ENCODE data around the gene TNFRSF13B.

TNFRSF13B gene

DNA sequence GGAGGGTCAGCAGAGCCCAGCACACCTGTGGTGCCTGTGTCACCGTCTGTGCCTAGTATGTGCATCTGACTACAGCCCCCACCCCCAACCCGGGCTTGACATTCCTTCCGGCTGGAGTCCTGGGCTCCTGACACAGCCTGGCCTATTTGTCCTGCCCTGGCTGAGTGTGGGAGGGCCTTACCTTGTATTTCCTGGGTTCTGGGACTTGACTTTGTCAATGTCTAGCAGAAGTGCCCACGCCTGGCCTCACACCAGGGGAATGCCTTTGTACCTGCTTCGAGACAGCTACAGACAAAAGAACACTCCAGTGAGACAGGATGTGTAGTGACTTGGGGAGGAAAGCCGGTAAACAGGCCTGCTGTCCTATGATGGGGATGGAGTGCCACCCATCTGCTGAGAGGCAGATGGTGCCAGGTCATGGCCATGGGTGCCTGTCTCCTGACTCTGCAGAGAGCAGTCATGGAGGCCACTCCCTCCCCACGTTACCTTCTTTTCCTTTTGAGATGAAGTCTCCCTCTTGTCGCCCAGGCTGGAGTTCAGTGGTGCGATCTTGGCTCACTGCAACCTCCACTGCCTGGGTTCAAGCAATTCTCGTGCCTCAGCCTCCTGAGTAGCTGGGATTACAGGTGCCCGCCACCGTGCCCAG is 42.8 kb downstream of the TNFRSF13B start:
- TF ChIP-seq, protein P1, sequence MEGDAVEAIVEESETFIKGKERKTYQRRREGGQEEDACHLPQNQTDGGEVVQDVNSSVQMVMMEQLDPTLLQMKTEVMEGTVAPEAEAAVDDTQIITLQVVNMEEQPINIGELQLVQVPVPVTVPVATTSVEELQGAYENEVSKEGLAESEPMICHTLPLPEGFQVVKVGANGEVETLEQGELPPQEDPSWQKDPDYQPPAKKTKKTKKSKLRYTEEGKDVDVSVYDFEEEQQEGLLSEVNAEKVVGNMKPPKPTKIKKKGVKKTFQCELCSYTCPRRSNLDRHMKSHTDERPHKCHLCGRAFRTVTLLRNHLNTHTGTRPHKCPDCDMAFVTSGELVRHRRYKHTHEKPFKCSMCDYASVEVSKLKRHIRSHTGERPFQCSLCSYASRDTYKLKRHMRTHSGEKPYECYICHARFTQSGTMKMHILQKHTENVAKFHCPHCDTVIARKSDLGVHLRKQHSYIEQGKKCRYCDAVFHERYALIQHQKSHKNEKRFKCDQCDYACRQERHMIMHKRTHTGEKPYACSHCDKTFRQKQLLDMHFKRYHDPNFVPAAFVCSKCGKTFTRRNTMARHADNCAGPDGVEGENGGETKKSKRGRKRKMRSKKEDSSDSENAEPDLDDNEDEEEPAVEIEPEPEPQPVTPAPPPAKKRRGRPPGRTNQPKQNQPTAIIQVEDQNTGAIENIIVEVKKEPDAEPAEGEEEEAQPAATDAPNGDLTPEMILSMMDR (IDR thresholded peaks at IDR 0.05; ENCODE audit: low read depth, low read length, missing control alignments) = no peak
- DNase-seq (ENCODE audit: low read depth) = no peak
- H3K4me3 ChIP-seq (ENCODE audit: low read depth, low read length) = no peak overlapping the region

GRCh38 chr17:16928406-16929034 is 43.4 kb downstream of the TNFRSF13B start:
- DNase-seq (ENCODE audit: low read depth) = no peak
- no peak overlapping the region for H3K4me3 ChIP-seq (ENCODE audit: low read depth, low read length)
- TF ChIP-seq, protein P1 (IDR thresholded peaks at IDR 0.05; ENCODE audit: low read depth, low read length, missing control alignments) = no peak

GRCh38 chr17:16927641-16928321 is 44.1 kb downstream of the TNFRSF13B start:
- H3K4me3 ChIP-seq (ENCODE audit: low read depth, low read length) = no peak overlapping the region
- TF ChIP-seq, protein P1 (IDR thresholded peaks at IDR 0.05; ENCODE audit: low read depth, low read length, missing control alignments) = no peak
- no peak for DNase-seq (ENCODE audit: low read depth)

- TF ChIP-seq, protein P1 (IDR thresholded peaks at IDR 0.05; ENCODE audit: low read depth, low read length, missing control alignments) = no peak
- DNase-seq (ENCODE audit: low read depth) = no peak
- no peak overlapping the region for H3K4me3 ChIP-seq (ENCODE audit: low read depth, low read length)
These were observed 45.1 kb downstream of the TNFRSF13B start for GRCh38 chr17:16926571-16927451.

DNA sequence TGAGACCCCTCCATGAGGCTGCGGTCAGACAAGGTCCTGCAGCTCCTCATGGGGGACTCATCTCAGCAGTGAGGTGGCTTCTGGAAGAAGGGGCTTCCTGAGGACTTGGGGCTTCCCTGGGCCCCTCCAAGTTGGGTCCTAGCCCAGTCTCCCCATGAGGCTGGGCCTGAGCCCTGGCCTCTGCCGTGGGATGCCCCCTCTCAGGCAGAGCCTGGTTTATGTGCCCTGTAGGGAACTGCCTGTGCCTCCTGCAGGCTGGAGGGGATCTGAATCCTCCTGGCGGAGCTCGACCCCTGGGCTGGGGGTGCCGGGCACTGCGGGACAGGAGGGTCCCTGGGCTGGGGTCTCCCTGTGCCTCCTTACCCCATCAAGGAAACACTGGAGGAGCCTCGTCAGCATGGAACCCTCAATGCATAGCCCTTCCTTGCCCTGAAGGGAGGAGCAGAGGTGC is 45.8 kb downstream of the TNFRSF13B start:
- no peak overlapping the region for H3K4me3 ChIP-seq (ENCODE audit: low read depth, low read length)
- TF ChIP-seq, protein P1 (IDR thresholded peaks at IDR 0.05; ENCODE audit: low read depth, low read length, missing control alignments) = no peak
- DNase-seq (ENCODE audit: low read depth) = no peak

DNA sequence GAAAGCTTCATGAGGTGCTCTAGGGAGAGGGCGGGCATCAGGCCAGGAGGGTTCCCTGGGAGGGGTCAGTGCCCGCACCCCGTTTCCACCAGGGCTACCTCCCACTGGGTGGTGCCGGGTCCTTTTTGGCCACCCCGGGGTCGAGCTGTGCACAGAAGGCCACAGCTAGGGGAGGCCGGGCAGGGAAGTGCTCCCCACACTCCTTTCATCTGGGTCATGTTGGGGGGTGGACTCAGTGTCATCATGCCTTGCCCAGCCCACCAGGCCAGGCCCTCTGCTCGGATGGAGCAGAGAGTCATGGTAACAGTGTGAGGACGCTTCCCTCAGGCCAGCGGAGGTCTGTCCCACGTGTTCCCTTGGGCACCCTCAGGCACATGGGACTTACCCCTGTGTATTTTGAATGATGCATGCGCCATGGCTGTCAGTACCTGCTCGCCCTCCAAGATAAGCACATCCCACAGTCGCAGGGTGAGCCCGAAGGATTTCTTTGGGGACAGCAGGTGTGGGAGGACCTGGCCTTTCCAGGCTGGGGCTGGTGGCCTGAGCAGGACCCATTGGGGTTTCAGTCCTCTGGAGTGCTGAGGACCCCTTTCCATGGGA is 46.4 kb downstream of the TNFRSF13B start:
- TF ChIP-seq, protein P1 (IDR thresholded peaks at IDR 0.05; ENCODE audit: low read depth, low read length, missing control alignments) = no peak
- no peak for DNase-seq (ENCODE audit: low read depth)
- H3K4me3 ChIP-seq (ENCODE audit: low read depth, low read length) = no peak overlapping the region
